OCI-LY7 (cell line): Measurements from ENCODE around the gene CCDC47. TPM values are rescaled to one million over a fixed set of nuclear protein-coding genes. Genes with fewer than 3 reads are reported as not detected.

Experiments
- BruUV-seq: library from RNA; stranded (reverse); fragments of 400-500 nt; replicated peaks from 2 replicates; lab custom pipeline; 2021; lab: Mats Ljungman, UMichigan
- CTCF ChIA-PET: fragments of 300-600 bp; sonication (Branson Sonifier 250); formaldehyde crosslinking; loops from one replicate; lab custom pipeline; 2022; ENCODE audit warnings: antibody characterized with exemption; ENCODE audit not compliant: unreplicated experiment; lab: Charles Lee
- POLR2A ChIA-PET: fragments of 300-600 bp; sonication (Branson Sonifier 250); formaldehyde crosslinking; loops from one replicate; lab custom pipeline; 2022; ENCODE audit warnings: antibody characterized with exemption; lab: Charles Lee
- DNase-seq: peaks from one replicate; pipeline ENCODE4 v3.0.0-alpha.2; 2015; ENCODE audit warnings: low spot score
- H2AFZ ChIP-seq: fragments of 200-600 bp; sonication (generic), shearing (Covaris generic); 2 replicates; pipeline ENCODE4 v1.6.1; 2014; ENCODE audit warnings: mild to moderate bottlenecking, antibody characterized with exemption, low read length, moderate library complexity
- H3K27ac ChIP-seq: fragments of 200-600 bp; sonication (generic); 2 replicates; pipeline ENCODE4 v1.5.1; 2014; ENCODE audit warnings: mixed run types, low read depth, mild to moderate bottlenecking, moderate library complexity, low read length, inconsistent platforms; ENCODE audit not compliant: poor library complexity, severe bottlenecking
- H3K36me3 ChIP-seq: fragments of 200-600 bp; sonication (generic); 2 replicates; pipeline ENCODE4 v1.6.1; 2014; ENCODE audit warnings: mild to moderate bottlenecking, antibody characterized with exemption, low read length, moderate library complexity, mixed read lengths; ENCODE audit not compliant: insufficient read depth
- H3K4me1 ChIP-seq: fragments of 200-600 bp; sonication (generic); 2 replicates; pipeline ENCODE4 v1.5.1; 2014; ENCODE audit warnings: mild to moderate bottlenecking, low read length; ENCODE audit not compliant: insufficient read depth, poor library complexity, severe bottlenecking
- H3K4me2 ChIP-seq: fragments of 200-600 bp; sonication (generic); 2 replicates; pipeline ENCODE4 v1.6.1; 2014; ENCODE audit warnings: mild to moderate bottlenecking, low read length
- H3K4me3 ChIP-seq: fragments of 200-600 bp; sonication (generic); 2 replicates; pipeline ENCODE4 v1.5.1; 2014; ENCODE audit warnings: mild to moderate bottlenecking, low read depth, low read length; ENCODE audit not compliant: poor library complexity, severe bottlenecking
- H3K79me2 ChIP-seq: fragments of 200-600 bp; sonication (generic); 2 replicates; pipeline ENCODE4 v1.6.1; 2016; ENCODE audit warnings: low read depth, mild to moderate bottlenecking, low read length, moderate library complexity, mixed read lengths; ENCODE audit not compliant: insufficient read depth
- H3K9me2 ChIP-seq: fragments of 200-600 bp; sonication (generic); 2 replicates; pipeline ENCODE4 v1.6.1; 2016; ENCODE audit warnings: mild to moderate bottlenecking, low read length, mixed read lengths; ENCODE audit not compliant: insufficient read depth
- H3K9me3 ChIP-seq: fragments of 200-600 bp; sonication (generic); 2 replicates; pipeline ENCODE4 v1.6.1; 2014; ENCODE audit warnings: mild to moderate bottlenecking, mixed run types, low read length, mixed read lengths
- H4K20me1 ChIP-seq: fragments of 200-600 bp; sonication (generic); 2 replicates; pipeline ENCODE4 v1.6.1; 2014; ENCODE audit warnings: mild to moderate bottlenecking, antibody characterized with exemption, low read length, moderate library complexity, mixed read lengths; ENCODE audit not compliant: insufficient read depth
- CTCF ChIP-seq: fragments of 200-600 bp; sonication (generic); conservative IDR thresholded peaks from 2 replicates; pipeline ENCODE4 v1.5.1; 2014; ENCODE audit warnings: mild to moderate bottlenecking, antibody characterized with exemption, low read length, moderate library complexity, mixed read lengths
- EZH2phosphoT487 ChIP-seq: fragments of 200-600 bp; sonication (generic); IDR thresholded peaks from 2 replicates; pipeline ENCODE4 v1.6.1; 2018; ENCODE audit warnings: low read depth, borderline replicate concordance, mild to moderate bottlenecking, mixed run types, antibody characterized with exemption, low read length, moderate library complexity, mixed read lengths
- intact Hi-C: fragments of 100-400 bp; cut with micrococcal nuclease; formaldehyde crosslinking; loops from one replicate; pipeline ENCODE4 v1.10.0; 2022; ENCODE audit not compliant: unreplicated experiment
- total RNA-seq, 2 experiments: library from RNA; depleted of rRNA in 1 of 2; stranded (reverse); fragments of >200 nt in 1 of 2; shearing (Covaris generic) in 1 of 2; gene quantifications; 2 replicates each; pipeline ENCODE4 v1.2.3, GENCODE V29; 2014 to 2022

The CCDC47 gene
- total RNA-seq, 2 experiments from 2014 or later, result 27.5 to 50.3 TPM

GRCh38 chr17:63768433-63768832 is 5.0 kb downstream of the CCDC47 start:
- intact Hi-C loops, result no loop called here
- POLR2A ChIA-PET, result interaction anchor here (0.6 to 1.6 kb wide), 5 partner anchors 15 to 306 kb away, joined by 3 to 6 read pairs (median 4); no protein-coding TSS in a partner anchor

GRCh38 chr17:63766754-63767153 is 6.6 kb downstream of the CCDC47 start:
- peaks cover 64% of the 10 kb centered on the region for H3K79me2 ChIP-seq
- H3K9me2 ChIP-seq, result no peaks in the 10 kb centered on the region
- no peak for DNase-seq
- BruUV-seq, result no TSS peak
- intact Hi-C loops, result no loop called here
- TF ChIP-seq CTCF (no peak), EZH2phosphoT487 (no peak)
- H3K27ac ChIP-seq, result no peak overlapping the region
- H3K4me3 ChIP-seq, result no peak overlapping the region
- H3K4me1 ChIP-seq, result peaks cover 11% of the 10 kb centered on the region
- ChIA-PET CTCF (no interaction called here), POLR2A (interaction anchor here (0.7 to 2.7 kb wide), 6 partner anchors 9 to 61 kb away, joined by 3 to 13 read pairs (median 4); partner anchors contain the start of gene STRADA)
- no peak overlapping the region for H2AFZ ChIP-seq
- peaks cover 94% of the 10 kb centered on the region for H3K36me3 ChIP-seq
- H3K4me2 ChIP-seq, result no peak overlapping the region
- peaks cover 15% of the 10 kb centered on the region for H4K20me1 ChIP-seq
- H3K9me3 ChIP-seq, result no peaks in the 10 kb centered on the region

More at GRCh38 chr17:63768433-63768832, 5.0 kb downstream of the CCDC47 start:
- Histone ChIP-seq H3K36me3 (peaks cover 78% of the 10 kb centered on the region), H3K4me1 (peaks cover 14% of the 10 kb centered on the region), H2AFZ (no peak overlapping the region), H4K20me1 (peaks cover 15% of the 10 kb centered on the region), H3K9me3 (no peaks in the 10 kb centered on the region), H3K4me3 (no peak overlapping the region), H3K4me2 (no peak overlapping the region), H3K79me2 (peaks cover 80% of the 10 kb centered on the region), H3K9me2 (no peaks in the 10 kb centered on the region), H3K27ac (no peak overlapping the region)
- no peak for TF ChIP-seq CTCF
- TF ChIP-seq EZH2phosphoT487, result no peak
- BruUV-seq, result no TSS peak
- no peak for DNase-seq
- CTCF ChIA-PET, result no interaction called here

- no peak overlapping the region for H3K4me2 ChIP-seq
- ChIA-PET POLR2A (interaction anchor here (0.7 to 1.3 kb wide), 5 partner anchors 9 to 114 kb away, joined by 3 to 6 read pairs (median 4); no protein-coding TSS in a partner anchor), CTCF (no interaction called here)
- TF ChIP-seq CTCF (no peak), EZH2phosphoT487 (no peak)
- H3K4me1 ChIP-seq, result no peaks in the 10 kb centered on the region
- intact Hi-C loops, result no loop called here
- H3K9me3 ChIP-seq, result no peaks in the 10 kb centered on the region
- no TSS peak for BruUV-seq
- H3K4me3 ChIP-seq, result no peak overlapping the region
- no peak overlapping the region for H2AFZ ChIP-seq
- H3K79me2 ChIP-seq, result peaks cover 44% of the 10 kb centered on the region
- DNase-seq, result no peak
- no peak overlapping the region for H3K27ac ChIP-seq
- H3K9me2 ChIP-seq, result no peaks in the 10 kb centered on the region
- peaks cover 94% of the 10 kb centered on the region for H3K36me3 ChIP-seq
- H4K20me1 ChIP-seq, result peaks cover 15% of the 10 kb centered on the region
Measured at GRCh38 chr17:63764716-63765115, 8.7 kb downstream of the CCDC47 start.
